ENCODE measurements around the gene DCAF16.

DCAF16 gene

GRCh38 chr4:17781300-17782287 is 29.0 kb downstream of the DCAF16 start, which contains the start of gene FAM184B:
Gene FAM184B (minus strand): TSS chr4:17781621. CDS start chr4:17781299, 322 bp downstream.
- no peak for DNase-seq

- no peak for DNase-seq
Measured at GRCh38 chr4:17780501-17781299, 29.9 kb downstream of the DCAF16 start.

GRCh38 chr4:17778431-17778830 is 32.1 kb downstream of the DCAF16 start:
- DNase-seq, result no peak

GRCh38 chr4:17773135-17773698 is 37.3 kb downstream of the DCAF16 start:
- no peak for DNase-seq

GRCh38 chr4:17771284-17771908 is 39.2 kb downstream of the DCAF16 start:
- no peak for DNase-seq

- no peak for DNase-seq
Measured at GRCh38 chr4:17770845-17771244, 39.7 kb downstream of the DCAF16 start.

- DNase-seq, result no peak
Measured at GRCh38 chr4:17769406-17770174, 41.0 kb downstream of the DCAF16 start.

- no peak for DNase-seq
Measured at GRCh38 chr4:17766826-17767458, 43.6 kb downstream of the DCAF16 start.

- no peak for DNase-seq
Measured at GRCh38 chr4:17765514-17766286, 44.9 kb downstream of the DCAF16 start.

GRCh38 chr4:17763931-17764330 is 46.6 kb downstream of the DCAF16 start:
- no peak for DNase-seq

GRCh38 chr4:17763416-17763815 is 47.1 kb downstream of the DCAF16 start:
- DNase-seq, result no peak

- DNase-seq, result no peak
Measured at GRCh38 chr4:17762726-17763125, 47.8 kb downstream of the DCAF16 start.

GRCh38 chr4:17761062-17761461 is 49.5 kb downstream of the DCAF16 start:
- no peak for DNase-seq

GRCh38 chr4:17760626-17761025 is 49.9 kb downstream of the DCAF16 start:
- DNase-seq, result no peak

- no peak for DNase-seq
Measured at GRCh38 chr4:17758485-17758884, 52.1 kb downstream of the DCAF16 start.

GRCh38 chr4:17757621-17758020 is 52.9 kb downstream of the DCAF16 start:
- DNase-seq, result no peak

- DNase-seq, result no peak
Measured at GRCh38 chr4:17753646-17754045, 56.9 kb downstream of the DCAF16 start.

Data from NCI-H1048 (cell line).